HG03139 (cell line): ENCODE data around the gene APOC4.
"Not testable (repeated sequence)": the region's sequence is repeated elsewhere in the genome, so short reads cannot be mapped to it uniquely, and the experiment has no call there.

Experiments used
- ATAC-seq: cut with Tn5 transposase; IDR thresholded peaks from one replicate; pipeline ENCODE4 v1.9.1; 2021; ENCODE audit not compliant: unreplicated experiment

The APOC4 gene

DNA sequence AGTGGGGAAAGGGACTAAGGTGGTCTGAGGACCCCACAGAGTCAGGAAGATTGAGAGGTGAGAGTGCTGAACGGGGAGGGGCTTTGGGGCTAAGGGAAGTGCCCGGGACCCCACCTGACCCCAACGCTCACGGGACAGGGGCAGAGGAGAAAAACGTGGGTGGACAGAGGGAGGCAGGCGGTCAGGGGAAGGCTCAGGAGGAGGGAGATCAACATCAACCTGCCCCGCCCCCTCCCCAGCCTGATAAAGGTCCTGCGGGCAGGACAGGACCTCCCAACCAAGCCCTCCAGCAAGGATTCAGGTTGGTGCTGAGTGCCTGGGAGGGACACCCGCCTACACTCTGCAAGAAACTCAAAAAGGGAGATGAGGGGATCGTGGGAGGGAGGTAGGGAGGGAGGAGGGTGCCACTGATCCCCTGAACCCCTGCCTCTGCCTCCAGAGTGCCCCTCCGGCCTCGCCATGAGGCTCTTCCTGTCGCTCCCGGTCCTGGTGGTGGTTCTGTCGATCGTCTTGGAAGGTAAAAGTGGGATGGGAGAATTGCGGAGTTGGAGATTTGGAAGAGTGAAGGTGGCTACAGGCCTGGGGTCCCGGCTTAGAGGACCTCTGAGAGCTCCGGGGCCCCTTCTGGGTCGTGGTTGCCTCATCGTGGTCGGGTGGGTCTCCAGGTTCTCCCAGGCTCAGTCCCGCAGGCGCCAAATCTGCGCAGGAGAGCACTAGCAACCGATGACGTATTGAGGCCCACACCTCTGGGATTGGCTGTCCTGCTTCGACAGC is 27.4 kb upstream of the APOC4 start, which contains the start of gene APOC1:
TSS of gene APOC1 (plus strand) at position 176 of the 774 bp plus-strand sequence. CDS start at position 460, 284 bp downstream.
- ATAC-seq, result peak; percentile 91

DNA sequence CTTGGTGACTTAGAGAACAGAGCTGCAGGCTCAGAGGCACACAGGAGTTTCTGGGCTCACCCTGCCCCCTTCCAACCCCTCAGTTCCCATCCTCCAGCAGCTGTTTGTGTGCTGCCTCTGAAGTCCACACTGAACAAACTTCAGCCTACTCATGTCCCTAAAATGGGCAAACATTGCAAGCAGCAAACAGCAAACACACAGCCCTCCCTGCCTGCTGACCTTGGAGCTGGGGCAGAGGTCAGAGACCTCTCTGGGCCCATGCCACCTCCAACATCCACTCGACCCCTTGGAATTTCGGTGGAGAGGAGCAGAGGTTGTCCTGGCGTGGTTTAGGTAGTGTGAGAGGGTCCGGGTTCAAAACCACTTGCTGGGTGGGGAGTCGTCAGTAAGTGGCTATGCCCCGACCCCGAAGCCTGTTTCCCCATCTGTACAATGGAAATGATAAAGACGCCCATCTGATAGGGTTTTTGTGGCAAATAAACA is 17.8 kb upstream of the APOC4 start:
- no peak for ATAC-seq

DNA sequence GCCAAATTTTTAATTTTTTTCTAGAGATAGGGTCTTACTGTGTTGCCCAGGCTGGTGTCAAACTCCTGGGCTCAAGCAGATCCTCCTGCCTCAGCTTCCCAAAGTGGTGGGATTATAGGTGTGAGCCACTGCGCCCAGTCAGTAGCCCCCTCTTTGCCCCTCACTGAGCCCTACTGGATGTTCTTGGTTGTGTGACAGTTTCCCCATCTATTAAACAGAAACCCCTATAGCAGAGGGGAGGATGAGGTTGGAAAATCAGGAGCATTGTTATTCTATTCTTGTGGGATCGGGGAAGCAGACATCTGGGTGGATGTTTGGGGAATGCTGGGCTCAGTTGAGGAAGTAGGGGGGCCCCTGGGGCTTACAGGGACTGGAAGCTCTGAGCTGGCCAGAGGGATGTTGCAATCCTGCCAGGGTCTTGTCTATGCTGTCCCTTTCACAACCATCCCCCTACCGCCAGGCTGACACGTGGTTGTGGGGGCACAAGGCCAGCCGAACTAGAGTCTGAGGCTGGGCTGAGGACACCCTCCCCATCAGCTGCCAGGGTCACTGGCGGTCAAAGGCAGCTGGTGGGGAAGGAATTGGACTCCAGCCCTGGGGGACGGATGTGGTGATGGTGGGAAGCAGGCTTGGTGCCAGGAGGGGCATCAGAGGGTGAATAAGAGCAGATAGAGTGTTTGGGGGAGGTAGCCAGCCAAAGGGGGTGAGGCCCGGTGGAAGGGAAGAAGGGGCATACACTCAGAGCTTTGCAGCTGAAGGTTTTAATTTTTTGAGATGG is 16.7 kb upstream of the APOC4 start:
- ATAC-seq, result no peak

DNA sequence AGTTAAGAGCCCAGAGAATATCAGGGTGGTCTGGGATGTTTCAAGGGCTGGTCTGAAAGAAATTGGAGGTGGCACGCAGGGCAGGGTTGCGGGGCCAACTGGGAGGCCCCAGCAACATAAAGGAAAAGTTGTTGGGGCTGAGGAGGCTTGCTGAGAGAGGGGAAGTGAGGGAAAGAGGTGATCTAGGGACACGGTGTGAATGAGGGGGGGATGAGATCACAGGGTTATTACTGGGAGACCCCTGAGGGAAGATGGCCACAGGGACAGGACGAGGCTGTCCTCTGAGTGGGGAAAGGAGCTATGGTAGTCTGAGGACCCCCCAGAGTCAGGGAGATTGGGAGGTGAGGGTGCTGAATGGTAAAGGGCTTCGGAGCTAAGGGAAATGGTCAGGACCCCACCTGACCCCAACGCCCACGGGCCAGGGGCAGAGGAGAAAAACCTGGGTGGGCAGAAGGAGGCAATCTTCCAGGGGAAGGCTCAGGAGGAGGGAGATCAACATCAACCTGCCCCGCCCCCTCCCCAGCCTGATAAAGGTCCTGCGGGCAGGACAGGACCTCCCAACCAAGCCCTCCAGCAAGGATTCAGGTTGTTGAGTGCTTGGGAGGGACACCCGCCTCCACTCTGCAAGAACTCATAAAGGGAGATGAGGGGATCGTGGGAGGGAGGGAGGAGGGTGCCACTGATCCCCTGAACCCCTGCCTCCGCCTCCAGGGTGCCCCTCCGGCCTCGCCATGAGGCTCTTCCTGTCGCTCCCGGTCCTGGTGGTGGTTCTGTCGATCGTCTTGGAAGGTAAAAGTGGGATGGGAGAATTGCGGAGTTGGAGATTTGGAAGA is 15.6 kb upstream of the APOC4 start:
- not testable (repeated sequence) for ATAC-seq

DNA sequence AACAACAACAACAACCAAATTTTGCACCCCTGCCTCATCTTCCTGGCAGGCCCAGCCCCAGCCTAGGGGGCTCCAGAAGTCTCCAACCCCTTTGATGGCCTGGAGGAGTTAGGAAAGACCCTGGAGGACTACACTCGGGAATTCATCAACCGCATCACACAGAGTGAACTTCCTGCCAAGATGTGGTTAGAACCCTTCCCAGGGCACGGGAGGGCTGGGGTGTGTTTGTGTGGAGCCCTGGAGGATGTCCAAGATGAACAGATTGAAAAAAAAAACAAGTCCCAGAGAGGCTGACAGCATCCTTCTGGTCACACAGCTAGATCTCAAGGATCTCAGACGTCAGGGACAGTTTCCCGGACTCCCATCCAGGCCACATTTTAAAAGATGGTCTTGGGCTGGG is 14.3 kb upstream of the APOC4 start:
- no peak for ATAC-seq

DNA sequence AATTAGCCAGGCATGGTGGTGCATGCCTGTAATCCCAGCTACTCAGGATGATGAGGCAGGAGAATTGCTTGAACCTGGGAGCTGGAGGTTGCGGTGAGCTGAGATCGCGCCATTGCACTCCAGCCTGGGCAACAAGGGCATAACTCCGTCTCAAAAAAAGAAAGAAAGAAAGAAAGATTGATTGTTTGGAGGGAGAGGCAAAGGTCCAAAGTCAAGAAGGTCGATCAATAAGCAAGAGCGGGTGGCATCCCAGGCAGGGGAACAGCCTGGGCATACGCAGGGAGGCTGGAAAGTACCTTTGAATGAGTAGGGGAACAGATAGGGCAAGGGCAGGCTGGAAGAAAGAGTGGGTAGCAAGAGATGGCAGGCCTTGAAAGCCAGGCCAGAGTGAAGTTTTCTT is 11.9 kb upstream of the APOC4 start:
- ATAC-seq, result no peak

DNA sequence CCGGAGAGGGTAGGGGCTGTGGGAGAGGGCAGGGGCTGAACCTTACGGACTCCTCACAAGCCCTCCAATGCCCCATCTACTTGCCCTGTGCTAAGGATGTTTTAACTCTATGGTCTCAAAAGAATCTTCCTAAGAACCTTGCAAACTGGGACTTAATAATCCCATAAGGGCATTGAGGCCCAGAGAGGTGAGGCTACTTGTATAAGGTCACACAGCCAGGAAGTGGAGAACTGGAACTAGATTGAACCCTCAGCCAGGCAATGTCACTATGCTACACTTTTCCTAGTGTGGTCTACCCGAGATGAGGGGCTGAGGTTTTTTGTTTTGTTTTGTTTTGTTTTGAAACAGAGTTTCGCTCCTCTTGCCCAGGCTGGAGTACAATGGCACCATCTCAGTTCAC is 10.5 kb upstream of the APOC4 start:
- no peak for ATAC-seq

DNA sequence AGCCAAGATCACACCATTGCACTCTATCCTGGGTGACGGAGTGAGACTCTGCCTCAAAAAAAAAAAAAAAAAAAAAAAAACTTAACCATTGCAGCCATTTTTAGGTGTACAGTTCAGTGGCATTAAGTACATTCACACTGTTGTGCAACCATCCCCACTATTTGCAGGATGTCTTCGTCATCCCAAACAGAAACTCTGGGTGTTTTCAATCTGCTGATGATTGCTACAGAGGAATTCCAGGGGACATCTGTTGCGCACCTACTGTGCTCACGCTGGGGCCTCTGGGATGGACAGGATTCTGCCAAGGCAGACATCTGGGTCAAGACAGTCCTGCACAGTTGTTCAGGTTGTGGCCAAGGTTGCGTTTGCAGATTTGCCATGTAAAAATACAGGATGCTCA is 2.4 kb upstream of the APOC4 start:
- no peak for ATAC-seq

DNA sequence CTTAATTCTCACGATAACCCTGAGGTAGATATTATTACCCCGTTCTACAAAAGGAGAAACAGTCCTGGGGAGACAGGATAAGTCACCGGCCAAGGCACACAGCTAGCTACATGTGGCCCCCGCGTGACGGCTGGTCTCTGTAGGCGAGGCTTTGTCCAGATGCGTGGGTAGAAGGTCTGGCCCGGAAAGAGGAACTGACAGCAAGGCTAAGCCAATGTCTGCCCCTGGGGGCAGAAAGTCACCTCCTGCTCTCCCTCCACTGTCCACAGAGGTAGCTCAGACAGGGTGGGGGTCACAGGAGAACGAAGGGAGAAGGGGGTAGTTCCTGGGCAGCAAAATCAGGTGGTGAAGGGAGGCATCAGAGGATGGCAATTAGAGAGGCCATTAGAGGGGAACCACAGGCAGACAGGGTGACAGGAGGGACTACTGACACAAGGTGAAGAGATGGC is 1.8 kb downstream of the APOC4 start:
- peak; percentile 50 for ATAC-seq

DNA sequence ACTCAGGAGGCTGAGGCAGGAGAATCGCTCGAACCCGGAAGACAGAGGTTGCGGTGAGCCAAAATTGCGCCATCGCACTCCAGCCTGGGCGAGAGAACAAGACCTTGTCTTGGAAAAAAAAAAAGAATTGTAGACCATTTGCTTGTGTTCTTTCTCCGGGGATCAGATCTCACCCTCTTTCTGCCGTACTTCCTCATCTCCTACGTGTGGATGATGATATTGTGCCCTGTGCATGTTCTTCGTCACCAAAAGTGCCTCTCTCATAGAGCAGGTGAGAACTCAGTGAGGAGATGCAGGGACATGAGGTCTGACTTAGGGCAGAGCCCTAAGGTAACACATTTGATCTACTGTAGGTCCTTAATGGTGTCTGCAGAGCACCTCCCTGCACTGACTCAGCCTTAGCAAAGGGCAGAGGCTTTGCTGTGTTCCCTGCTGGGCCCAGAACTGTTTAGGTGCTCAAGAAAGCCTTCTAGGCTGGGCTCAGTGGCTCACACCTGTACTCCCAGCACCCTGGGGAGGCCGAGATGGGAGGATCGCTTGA is 5.1 kb downstream of the APOC4 start:
- ATAC-seq, result no peak

DNA sequence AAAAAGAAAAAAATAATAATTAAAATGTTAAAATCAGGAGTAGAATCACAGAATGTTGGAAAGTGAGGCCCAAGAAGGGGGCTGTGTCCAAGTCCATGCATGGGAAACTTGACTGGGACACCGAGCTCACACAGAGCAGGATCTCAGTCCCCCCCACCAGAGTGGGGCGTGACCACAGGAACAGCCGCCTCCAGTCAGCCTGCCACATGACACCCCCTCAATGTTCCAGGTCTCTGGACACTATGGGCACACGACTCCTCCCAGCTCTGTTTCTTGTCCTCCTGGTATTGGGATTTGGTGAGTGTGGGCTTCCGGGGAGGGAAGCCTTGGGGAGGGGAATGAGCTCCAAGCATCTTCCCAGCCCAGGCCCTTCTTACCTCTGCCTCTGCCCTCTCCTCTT is 6.2 kb downstream of the APOC4 start:
- ATAC-seq, result no peak

DNA sequence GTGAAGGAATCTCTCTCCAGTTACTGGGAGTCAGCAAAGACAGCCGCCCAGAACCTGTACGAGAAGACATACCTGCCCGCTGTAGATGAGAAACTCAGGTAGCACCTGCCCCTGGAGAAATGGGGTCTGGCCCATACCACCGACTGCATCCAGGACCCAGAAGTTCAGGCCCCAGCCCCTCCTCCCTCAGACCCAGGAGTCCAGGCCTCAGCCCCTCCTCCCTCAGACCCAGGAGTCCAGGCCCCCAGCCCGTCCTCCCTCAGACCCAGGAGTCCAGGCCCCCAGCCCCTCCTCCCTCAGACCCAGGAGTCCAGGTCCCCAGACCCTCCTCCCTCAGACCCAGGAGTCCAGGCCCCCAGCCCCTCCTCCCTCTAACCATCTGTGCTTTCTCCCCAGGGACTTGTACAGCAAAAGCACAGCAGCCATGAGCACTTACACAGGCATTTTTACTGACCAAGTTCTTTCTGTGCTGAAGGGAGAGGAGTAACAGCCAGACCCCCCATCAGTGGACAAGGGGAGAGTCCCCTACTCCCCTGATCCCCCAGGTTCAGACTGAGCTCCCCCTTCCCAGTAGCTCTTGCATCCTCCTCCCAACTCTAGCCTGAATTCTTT is 6.8 kb downstream of the APOC4 start:
- ATAC-seq, result no peak

DNA sequence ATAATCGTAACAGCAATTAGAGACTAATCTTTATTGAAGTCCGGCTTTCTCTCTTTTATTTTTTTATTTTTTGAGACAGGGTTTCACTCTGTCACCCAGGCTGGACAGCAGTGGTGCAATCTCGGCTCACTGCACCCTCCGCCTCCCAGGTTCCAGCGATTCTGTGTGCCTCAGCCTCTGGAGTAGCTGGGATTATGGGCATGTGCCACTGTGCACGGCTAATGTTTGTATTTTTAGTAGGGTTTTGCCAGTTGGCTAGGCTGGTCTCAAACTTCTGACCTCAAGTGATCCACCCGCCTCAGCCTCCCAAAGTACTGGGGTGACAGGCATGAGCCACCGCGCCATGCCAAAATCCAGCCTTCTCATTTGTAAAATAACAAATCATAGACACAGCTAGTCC is 7.5 kb downstream of the APOC4 start:
- no peak for ATAC-seq

DNA sequence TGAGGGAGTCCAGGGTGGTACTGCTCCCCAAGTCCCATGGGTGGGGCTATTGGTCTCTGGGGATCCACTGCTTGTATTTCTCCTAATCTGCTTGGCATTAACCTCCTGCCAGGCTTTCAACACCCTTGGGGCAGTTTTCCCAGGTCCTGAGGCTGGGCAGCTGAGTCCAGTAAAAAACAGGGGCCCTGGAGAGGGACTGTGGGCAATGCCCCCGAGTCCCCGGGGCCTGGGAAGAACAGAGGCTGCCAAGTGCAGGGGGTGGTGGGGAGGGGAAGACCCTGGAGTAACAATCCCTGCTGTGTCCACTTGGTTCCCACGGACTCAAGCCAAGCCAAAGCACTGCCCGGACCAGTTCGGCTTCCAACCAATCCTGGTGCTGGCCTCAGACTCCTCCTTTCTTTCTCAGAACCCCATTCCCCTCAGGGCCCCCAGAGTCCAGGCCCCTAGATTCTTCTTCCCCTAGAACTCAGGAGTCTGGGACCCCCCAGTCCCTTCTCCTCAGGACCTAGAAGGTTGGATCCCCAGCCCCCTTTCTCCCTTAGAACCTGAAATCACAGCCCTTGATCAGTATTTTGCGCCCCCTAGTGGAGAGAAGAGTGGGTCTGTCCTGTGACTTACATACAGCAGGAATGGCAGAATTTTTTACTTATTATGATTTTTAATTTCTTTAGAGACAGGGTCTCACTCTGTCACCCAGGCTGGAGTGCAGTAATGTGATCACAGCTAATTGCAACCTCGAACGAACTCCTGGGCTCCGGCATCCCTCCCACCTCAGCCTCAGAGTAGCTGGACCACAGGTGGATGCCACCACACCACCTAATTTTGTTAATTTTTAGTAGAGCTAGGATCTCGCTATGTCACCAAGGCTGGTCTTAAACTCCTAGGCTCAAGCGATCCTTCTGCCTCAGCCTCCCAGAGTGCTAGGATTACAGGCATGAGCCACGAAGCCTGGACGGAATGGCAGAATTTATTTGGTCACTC is 9.4 kb downstream of the APOC4 start:
- ATAC-seq, result no peak

DNA sequence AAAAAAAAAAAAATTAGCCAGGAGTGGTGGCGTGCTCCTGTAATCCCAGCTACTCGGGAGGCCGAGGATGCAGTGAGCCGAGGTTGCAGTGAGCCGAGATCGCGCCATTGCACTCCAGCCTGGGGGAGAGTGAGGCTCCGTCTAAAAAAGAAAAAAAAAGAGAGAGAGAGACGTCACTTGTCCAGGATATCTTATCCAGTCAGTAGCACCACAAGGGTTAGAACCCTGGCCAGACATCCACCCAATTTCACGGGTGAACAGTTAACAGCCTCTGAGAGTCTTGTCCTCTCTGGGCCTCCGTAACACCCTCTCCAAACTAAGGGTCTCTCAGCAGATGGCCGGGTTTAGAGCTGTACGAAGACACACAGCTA is 12.2 kb downstream of the APOC4 start:
- no peak for ATAC-seq

DNA sequence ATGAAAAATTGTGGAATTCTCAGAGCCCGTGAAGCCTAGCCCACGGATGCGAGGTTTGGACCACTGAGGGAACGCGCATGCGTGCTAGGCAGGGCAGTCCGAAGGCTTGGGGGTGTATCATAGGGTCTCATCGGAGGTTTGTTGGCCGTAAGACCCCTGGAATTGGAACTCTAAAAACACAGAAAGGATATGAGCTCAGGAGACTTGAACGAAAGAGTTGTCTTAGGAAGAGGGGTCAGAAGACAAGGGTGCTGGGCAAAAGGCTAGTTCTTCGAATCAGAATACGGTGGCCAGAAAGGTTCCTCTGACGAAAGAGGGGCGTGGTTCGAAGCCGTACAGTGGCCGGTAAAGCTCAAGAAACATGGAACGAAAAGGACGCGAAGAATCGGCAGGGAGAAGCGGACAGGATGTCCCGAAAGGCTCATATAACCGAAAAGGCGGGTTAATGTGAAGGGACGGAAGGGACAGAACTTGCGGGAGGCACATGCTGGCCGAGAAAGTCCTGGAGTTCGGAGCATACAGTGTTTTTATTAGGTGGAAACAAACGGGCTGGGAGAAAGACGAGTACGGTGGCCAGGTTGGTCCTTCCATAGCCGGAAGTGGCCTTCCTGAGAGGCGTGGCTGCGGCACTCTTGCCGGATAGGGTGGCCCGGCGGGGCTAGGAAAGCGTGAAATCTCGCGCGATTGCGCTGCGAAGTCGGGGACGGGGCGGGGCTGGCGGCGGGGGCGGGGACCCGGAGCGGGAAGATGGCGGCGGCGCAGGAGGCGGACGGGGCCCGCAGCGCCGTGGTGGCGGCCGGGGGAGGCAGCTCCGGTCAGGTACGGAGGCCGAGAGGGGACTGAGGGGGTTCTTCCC is 12.8 kb downstream of the APOC4 start, which contains the start of gene CLPTM1:
TSS of gene CLPTM1 (plus strand) at position 732 of the 856 bp plus-strand sequence. CDS start at position 748, 16 bp downstream.
- ATAC-seq, result peak; percentile 77

DNA sequence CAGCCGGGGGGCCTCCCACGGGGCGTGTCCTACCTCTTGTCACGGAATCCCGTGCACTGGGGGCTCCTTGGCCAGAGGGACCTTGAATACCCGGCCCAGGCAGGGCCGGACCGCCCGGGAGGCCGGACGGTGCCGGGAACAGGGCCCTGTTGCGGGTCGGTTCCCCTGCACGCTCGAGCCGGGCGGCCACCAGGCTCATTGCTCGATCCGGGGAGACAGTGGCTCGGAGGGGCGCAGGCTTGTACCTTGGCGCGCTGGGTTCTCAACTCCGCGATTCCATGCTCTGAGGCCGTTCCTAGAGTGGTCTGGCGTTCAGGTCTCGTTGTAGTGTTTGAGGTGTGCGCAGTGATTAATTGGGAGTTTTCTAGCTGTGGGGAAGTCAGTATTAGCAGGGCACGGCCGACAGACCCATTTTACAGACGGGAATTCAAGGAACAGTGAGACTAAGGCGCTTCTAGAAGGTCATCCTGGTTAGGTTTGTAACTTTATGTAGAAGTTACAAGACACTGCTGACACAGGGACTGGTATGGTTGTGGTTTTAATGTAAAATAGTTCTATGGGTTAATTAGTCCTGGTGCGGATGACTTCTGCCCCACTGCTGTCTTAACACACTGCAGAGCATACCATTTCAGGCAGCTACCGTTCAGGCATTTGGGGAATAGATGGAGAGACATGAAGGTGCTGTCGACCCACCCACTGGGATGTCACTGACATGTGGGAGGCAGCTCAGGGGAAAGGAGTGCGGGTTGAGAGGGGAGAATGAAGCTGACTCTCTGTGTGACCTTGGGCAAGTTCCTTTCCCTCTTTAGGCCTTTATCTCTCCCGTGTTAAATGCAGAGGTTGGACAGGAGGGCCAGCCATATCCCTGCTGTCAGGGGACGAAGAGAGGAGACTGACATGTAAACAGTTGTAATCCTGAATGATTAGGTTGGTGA is 13.7 kb downstream of the APOC4 start:
- peak; percentile 19 for ATAC-seq
